Stimulated activated CD8-positive, alpha-beta memory T cell treated with anti-CD3 and anti-CD28 coated beads, Interleukin-7, amount 100 ng/mL, for 4 hours (primary cell): ENCODE data around the gene IMMP2L.
"Not testable (repeated sequence)": the region's sequence is repeated elsewhere in the genome, so short reads cannot be mapped to it uniquely, and the experiment has no call there.

Source experiments
- DNase-seq, 2 donors: peaks; one replicate each; pipeline ENCODE4 v3.0.0-alpha.2; 2020; ENCODE audit warnings: low read depth in 2 of 2

The IMMP2L gene

DNA sequence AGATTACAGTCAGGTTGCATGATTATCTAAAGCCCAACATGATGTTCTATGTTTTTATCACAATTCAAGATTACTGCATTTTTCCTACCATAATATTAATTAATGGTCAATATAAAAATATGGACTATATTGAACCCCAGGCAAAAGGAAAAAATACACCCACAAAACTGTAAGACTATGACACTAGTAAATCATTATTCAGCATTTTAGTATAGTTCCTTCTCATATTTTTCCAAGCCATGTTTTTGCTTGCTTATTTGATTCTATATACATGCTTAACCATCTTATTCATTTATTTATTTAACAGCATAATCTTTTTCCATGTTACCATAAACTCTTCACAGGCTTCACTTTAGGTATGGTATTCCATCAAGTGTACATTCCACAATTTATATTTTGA, 101.6 kb downstream of the IMMP2L start:
- no peak for DNase-seq

GRCh38 chr7:111459757-111460280, 102.5 kb downstream of the IMMP2L start:
- no peak for DNase-seq

DNA sequence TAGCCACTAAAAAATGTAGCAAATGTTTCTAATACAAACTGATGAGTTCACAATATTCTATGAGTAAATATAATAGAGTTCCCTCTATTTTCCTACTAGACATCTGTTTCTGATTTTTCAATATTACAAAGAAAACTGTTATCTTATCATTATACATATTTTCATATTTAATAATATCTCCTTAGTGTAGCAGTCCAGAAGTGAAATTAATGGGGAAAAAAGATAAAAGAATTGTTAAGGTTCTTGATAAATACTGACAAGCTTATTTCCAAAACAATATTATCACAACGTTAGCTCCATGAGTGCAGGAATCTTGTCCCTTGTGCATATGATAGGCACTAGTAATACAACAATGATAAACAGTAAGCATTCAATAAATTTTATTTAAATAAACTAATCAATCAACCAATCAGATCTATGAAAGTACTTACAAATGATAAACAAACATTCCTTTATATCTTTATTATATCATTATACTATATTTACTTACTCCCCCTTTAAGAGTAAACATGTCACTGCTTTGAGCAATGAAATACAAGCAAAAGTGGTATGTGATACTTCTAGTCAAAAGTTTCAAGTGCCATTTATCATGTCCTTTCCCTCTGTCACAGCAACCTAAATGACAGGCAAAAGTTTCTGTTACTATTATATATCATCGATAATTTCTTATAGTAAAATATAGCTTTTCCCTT, 103.1 kb downstream of the IMMP2L start:
- no peak for DNase-seq

- DNase-seq, result not testable (repeated sequence)
Observed at GRCh38 chr7:111450705-111451104, 111.6 kb downstream of the IMMP2L start.

DNA sequence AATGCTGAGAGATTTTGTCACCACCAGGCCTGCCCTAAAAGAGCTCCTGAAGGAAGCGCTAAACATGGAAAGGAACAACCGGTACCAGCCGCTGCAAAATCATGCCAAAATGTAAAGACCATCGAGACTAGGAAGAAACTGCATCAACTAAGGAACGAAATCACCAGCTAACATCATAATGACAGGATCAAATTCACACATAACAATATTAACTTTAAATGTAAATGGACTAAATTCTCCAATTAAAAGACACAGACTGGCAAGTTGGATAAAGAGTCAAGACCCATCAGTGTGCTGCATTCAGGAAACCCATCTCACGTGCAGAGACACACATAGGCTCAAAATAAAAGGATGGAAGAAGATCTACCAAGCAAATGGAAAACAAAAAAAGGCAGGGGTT, 114.8 kb downstream of the IMMP2L start:
- not testable (repeated sequence) for DNase-seq

GRCh38 chr7:111439977-111440376, 122.3 kb downstream of the IMMP2L start:
- DNase-seq, result no peak

GRCh38 chr7:111438369-111439289, 123.7 kb downstream of the IMMP2L start:
- DNase-seq, result no peak

DNA sequence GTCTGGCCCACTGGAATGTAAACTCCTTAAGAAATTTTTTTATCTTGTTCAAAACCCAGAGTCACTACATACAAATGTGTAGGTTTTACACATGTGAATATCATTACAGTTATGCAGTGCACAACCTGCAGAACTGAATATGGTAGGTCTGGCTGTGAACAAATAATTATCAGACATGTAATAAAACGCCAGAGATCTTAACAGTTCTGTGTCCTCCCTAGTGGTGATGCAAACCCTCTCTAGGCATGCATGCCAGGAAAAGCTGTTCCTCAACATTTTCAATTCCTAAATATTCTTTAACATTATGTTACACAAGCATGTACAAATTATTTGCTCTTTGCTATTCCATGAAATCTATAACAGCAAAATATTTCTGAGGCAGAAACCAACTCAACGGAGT, 124.6 kb downstream of the IMMP2L start:
- DNase-seq, result no peak

- no peak for DNase-seq
Observed at GRCh38 chr7:111436608-111437007, 125.7 kb downstream of the IMMP2L start.

- DNase-seq, result no peak
Observed at GRCh38 chr7:111433426-111433825, 128.9 kb downstream of the IMMP2L start.

DNA sequence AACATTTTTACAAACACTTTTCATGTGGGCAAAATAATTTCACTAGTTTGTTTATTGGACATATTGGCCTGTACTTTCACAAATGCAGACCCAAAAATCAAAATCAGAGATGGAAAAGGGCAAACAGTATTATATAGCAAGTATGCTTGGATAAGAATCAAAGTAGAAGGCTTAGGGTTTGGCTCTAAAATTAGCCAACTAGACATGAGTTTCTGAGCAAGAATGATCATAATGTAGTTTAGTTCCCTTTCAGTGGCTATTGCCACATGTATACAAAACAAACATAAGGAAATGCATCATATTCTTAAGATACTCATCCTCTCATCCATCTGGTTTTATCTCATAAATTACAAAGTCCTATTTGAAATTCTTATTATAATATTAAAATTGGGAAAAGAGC, 132.5 kb downstream of the IMMP2L start:
- DNase-seq, result no peak

DNA sequence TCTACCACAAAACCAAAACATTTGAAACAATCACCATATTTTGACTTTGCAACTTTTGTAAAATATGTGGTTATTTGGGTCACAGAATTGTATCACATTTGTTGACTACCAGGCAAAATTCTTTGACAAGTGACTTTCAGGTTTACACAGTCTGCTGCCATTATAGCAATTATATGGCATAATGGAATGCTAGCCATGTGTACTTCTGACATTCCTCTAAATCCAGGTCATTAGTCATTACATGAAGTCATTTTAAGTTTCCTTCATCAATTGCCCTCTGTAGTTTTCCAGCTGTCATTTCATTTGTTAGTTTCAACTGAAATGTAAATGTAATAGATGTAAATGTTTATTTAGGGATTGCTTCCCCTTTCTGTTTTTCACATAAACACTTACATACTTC, 137.5 kb downstream of the IMMP2L start:
- DNase-seq, result no peak

GRCh38 chr7:111414374-111414773, 147.9 kb downstream of the IMMP2L start:
- DNase-seq, result no peak

DNA sequence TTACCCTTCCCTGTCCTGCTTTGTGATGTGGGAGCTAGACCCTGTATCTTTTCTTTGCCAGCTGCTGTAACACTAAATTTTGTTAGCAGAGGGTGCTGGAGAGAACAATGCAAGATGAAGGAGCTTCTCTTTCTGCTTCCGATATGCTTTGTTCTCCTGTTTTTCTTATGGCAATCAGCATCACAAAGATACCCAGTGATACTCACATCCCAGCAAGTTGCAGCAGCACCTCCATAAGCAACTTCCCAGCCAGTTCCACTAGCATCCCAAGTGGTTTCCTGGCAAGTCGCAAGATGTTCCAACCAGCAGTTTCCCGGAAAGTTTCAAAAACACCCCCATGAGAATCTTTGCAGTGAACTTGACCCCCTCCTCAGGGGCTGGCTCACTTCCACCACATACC, 148.6 kb downstream of the IMMP2L start:
- no peak for DNase-seq

DNA sequence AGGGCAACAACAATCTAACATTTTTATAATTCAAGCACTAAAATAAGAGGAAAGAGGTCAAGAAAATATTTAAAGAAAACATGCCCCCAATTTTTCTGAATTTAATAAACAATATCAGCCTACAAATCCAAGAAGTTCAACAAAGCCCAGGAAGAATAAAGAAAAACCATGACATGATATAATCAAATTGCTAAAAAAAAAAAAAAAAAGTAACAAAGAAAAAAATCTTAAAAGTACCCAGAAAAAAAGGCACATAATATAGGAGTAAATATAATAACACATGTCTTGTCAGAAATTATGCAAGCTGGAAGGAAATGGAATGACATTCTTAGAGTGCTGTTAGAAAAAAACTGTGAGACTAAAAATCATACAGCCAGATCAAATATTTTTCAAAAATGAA, 151.4 kb downstream of the IMMP2L start:
- DNase-seq, result no peak

GRCh38 chr7:111409714-111410422, 152.4 kb downstream of the IMMP2L start:
- no peak for DNase-seq

DNA sequence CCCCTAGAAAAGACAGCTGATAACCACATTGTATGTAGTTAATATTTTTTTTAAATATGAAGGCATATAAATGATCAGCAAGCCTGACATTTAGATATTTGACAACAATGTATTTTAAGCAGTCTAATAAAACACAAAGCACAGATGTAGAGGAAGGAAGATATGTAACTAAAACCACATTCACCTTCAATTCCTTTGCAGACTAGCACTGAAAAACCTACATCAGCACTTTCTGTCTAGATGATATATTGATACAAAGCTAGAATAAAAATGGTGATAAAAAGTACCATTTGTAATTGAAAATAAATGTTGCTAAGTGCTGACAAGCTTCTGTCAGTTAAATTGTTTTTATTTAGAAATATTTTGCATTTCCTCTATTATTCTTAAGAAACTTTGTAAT, 153.6 kb downstream of the IMMP2L start:
- DNase-seq, result no peak

DNA sequence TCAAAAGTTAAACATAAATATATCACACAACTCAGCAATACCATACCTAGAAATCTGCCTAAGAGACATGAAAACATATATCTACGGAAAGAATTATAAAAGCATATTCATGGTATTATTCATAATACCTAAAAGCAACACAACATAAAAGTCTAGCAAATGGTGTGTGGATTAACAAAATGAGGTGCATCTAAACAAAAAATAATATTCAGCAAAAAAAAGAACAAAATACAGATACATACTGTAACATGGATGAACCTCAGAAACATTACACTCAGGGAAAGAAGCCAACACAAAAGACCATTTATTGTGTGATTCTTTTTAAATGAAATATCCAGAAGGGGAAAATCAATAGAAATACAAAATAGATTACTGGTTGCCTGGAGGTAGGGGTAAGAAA, 155.0 kb downstream of the IMMP2L start:
- no peak for DNase-seq

GRCh38 chr7:111405621-111406020, 156.7 kb downstream of the IMMP2L start:
- no peak for DNase-seq

DNA sequence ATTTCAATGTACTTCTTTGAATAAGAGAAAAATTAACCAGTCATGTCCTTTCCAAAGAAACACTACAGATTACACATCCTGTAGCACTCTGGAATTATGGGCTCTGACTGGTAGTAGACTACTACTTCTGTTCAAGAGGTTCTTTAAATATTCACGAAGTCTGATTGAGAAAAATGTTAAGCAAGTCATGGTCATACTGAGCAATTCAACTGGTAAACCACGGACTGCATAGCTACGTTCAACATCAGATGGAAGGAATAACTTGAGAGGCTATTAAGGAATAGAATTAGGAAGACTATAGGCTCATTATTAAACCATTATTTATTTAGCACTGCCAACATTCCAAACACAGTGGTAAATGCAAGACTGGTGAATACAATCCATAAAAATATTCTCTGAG, 160.8 kb downstream of the IMMP2L start:
- no peak for DNase-seq

DNA sequence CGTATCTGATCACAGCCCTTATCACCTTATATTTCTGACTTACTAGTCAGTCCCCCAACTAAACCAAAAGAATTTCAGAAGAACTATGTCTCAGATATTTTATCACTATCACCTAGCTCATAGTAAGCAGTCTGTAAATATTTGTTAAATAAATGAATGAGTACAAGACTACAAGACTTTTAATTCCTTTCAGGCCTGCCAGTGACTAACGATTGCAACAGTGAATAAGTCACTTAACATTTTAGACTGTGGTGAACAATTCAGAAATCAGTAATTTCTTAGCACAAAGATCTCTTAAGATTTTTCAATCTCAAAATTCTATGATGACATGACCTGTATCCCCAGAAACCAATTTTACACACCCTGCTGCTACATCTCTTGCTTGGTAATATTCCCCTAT, 162.2 kb downstream of the IMMP2L start:
- DNase-seq, result no peak

DNA sequence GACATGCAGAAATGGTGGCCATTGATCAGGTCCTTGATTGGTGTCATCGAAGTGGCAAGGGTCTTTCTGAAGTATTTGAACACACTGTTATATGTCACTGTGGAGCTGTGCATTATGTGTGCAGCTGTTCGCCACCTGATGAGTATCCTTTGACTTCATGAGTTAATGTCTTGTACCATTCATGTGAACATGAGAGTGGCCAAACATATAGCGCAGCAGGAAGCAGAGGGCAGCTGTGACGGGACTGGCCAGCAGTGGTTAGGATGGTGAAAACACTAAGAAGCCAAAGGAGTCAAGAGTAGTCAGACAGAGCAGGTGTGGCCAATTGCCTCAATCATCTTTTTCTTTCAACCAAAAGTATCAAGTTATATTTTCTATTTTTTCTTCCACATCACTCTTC, 167.4 kb downstream of the IMMP2L start:
- DNase-seq, result no peak
